Liver (tissue), 9 donors: Measurements from ENCODE around the gene TIMP3. TPM values are rescaled to one million over a fixed set of nuclear protein-coding genes. Genes with fewer than 3 reads are reported as not detected.

Source experiments
- DNase-seq: peaks from one replicate; pipeline ENCODE4 v3.0.0-alpha.2; 2017; ENCODE audit warnings: low spot score
- H3K27ac ChIP-seq, 2 donors: one replicate each; pipeline ENCODE4 v1.7.0; 2013; ENCODE audit warnings: inconsistent platforms in 2 of 2, low read length in 2 of 2, control low read depth in 1 of 2, low read depth in 1 of 2, mild to moderate bottlenecking in 1 of 2
- H3K27me3 ChIP-seq, 4 donors: one replicate each; pipeline versions ENCODE4 v1.6.1 to v1.7.0; 2013; ENCODE audit warnings: low read length in 3 of 4, inconsistent platforms in 1 of 4, mild to moderate bottlenecking in 1 of 4, moderate library complexity in 1 of 4; ENCODE audit not compliant: control insufficient read depth in 4 of 4, insufficient read depth in 4 of 4
- H3K36me3 ChIP-seq, 4 donors: one replicate each; pipeline versions ENCODE4 v1.6.1 to v1.7.0; 2013; ENCODE audit warnings: low read length in 3 of 4, mild to moderate bottlenecking in 3 of 4, low read depth in 1 of 4, moderate library complexity in 1 of 4; ENCODE audit not compliant: control insufficient read depth in 4 of 4, insufficient read depth in 3 of 4
- H3K4me1 ChIP-seq, 4 donors: one replicate each; pipeline versions ENCODE4 v1.6.1 to v1.7.0; 2013; ENCODE audit warnings: low read length in 3 of 4, mild to moderate bottlenecking in 3 of 4, moderate library complexity in 1 of 4; ENCODE audit not compliant: control insufficient read depth in 4 of 4, insufficient read depth in 4 of 4
- H3K4me3 ChIP-seq, 3 donors: one replicate each; pipeline versions ENCODE4 v1.6.1 to v1.7.0; 2013; ENCODE audit warnings: low read length in 3 of 3, control low read depth in 1 of 3, low read depth in 1 of 3, mild to moderate bottlenecking in 1 of 3
- H3K9ac ChIP-seq, 2 donors: one replicate each; pipeline ENCODE4 v1.7.0; 2013; ENCODE audit warnings: low read length in 2 of 2, mild to moderate bottlenecking in 2 of 2, moderate library complexity in 2 of 2, control low read depth in 1 of 2, low read depth in 1 of 2
- H3K9me3 ChIP-seq, 4 donors: one replicate each; pipeline versions ENCODE4 v1.6.1 to v1.7.0; 2013; ENCODE audit warnings: low read length in 3 of 4; ENCODE audit not compliant: control insufficient read depth in 4 of 4
- EGR1 ChIP-seq, 2 donors: IDR thresholded peaks; 2 replicates each; pipeline ENCODE4 v1.6.1; 2016 to 2018; ENCODE audit warnings: antibody characterized with exemption in 2 of 2, low read depth in 2 of 2
- FOXA1 ChIP-seq: IDR thresholded peaks from 2 replicates; pipeline ENCODE4 v1.6.1; 2016; ENCODE audit warnings: antibody characterized with exemption
- FOXA2 ChIP-seq: IDR thresholded peaks from 2 replicates; pipeline ENCODE4 v1.6.1; 2016; ENCODE audit warnings: antibody characterized with exemption
- GABPA ChIP-seq, 2 donors: IDR thresholded peaks in 1 of 2; conservative IDR thresholded peaks in 1 of 2; 2 replicates each; pipeline ENCODE4 v1.6.1; 2016; ENCODE audit warnings: antibody characterized with exemption in 2 of 2, mild to moderate bottlenecking in 1 of 2, moderate library complexity in 1 of 2
- HNF4A ChIP-seq, 2 donors: conservative IDR thresholded peaks; 2 replicates each; pipeline ENCODE4 v1.6.1; 2016; ENCODE audit warnings: antibody characterized with exemption in 2 of 2, mild to moderate bottlenecking in 2 of 2
- HNF4G ChIP-seq: IDR thresholded peaks from 2 replicates; pipeline ENCODE4 v1.6.1; 2016; ENCODE audit warnings: antibody characterized with exemption
- JUND ChIP-seq, 2 donors: IDR thresholded peaks; 2 replicates each; pipeline ENCODE4 v1.6.1; 2016; ENCODE audit warnings: antibody characterized with exemption in 2 of 2
- NR2F2 ChIP-seq: IDR thresholded peaks from 2 replicates; pipeline ENCODE4 v1.6.1; 2016; ENCODE audit warnings: antibody characterized with exemption
- RAD21 ChIP-seq, 2 donors: IDR thresholded peaks; 2 replicates each; pipeline ENCODE4 v1.6.1; 2016; ENCODE audit warnings: antibody characterized with exemption in 2 of 2, mild to moderate bottlenecking in 2 of 2
- RXRA ChIP-seq, 2 donors: IDR thresholded peaks; 2 replicates each; pipeline ENCODE4 v1.6.1; 2017 to 2018; ENCODE audit warnings: antibody characterized with exemption in 2 of 2, mild to moderate bottlenecking in 1 of 2
- SP1 ChIP-seq: IDR thresholded peaks from 2 replicates; pipeline ENCODE4 v1.6.1; 2018; ENCODE audit warnings: antibody characterized with exemption, mild to moderate bottlenecking
- TAF1 ChIP-seq: conservative IDR thresholded peaks from 2 replicates; pipeline ENCODE4 v1.6.1; 2016; ENCODE audit warnings: antibody characterized with exemption, mild to moderate bottlenecking
- YY1 ChIP-seq: IDR thresholded peaks from 2 replicates; pipeline ENCODE4 v1.6.1; 2016; ENCODE audit warnings: antibody characterized with exemption, mild to moderate bottlenecking
- WGBS: extraction: QIAGEN DNeasy Blood & Tissue Kit; methylation state at CpG from one replicate; pipeline ENCODE4 v1.1.7; 2013; 5-methylcytosine and 5-hydroxymethylcytosine counted together
- polyA plus RNA-seq, 2 donors: library from polyadenylated mRNA; stranded (reverse) in 1 of 2; unstranded in 1 of 2; fragments of 200-250 nt in 1 of 2; fragments of >200 nt in 1 of 2; fragmentation: Nextera tagmentation in 1 of 2; extraction: Ambion mirVana in 1 of 2; gene quantifications; one replicate each; pipeline versions ENCODE4 v1.2.1 to v1.2.3, GENCODE V29; 2013 to 2015
- total RNA-seq, 2 donors: library from RNA; depleted of rRNA; stranded (reverse); fragments of >200 nt; gene quantifications; one replicate each; pipeline ENCODE4 v1.2.3, GENCODE V29; 2014
- TF ChIP-seq, protein P1 (sequence below): IDR thresholded peaks from 2 replicates; pipeline ENCODE4 v1.6.1; 2016; ENCODE audit warnings: antibody characterized with exemption
- TF ChIP-seq, protein P2 (sequence below): fragments of 150-350 bp; IDR thresholded peaks from 2 replicates; pipeline ENCODE4 v1.5.1; 2017; ENCODE audit warnings: improper control_type of control experiment, low read depth, low read length; ENCODE audit not compliant: missing input control
- TF ChIP-seq, protein P3 (sequence below): IDR thresholded peaks from 2 replicates; pipeline ENCODE4 v1.6.1; 2016; ENCODE audit warnings: antibody characterized with exemption
- donor health status: healthy.
- donor health status: healthy.
- donor health status: healthy.
- donor health status: healthy.
- donor health status: healthy.

Gene TIMP3
- total and polyA plus RNA-seq, 4 donors, result 28.0 to 44.0 (median 31.2) TPM

DNA sequence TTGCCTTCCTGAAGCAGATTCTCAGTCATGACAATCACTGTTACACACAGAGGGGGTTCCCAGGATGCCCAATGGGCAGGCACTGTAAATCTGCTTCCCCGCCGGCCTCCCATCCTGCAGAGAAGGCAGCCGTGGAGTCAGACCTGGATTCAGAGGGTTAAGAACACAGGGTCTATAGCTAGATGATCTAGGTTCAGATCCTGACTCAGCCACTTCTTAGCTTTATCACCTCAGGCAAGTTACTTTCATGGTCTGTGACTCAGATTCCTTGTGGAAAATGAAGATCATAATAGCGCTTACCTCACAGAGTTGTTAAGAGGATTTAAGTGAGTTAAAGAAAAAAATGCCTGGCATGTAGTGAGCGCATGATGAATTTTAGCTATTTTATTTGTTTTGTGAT lies 95.9 kb downstream of the TIMP3 start:
- H3K9me3 ChIP-seq, result no peaks in the 10 kb centered on the region
- no peak overlapping the region for H3K4me3 ChIP-seq
- no peaks in the 10 kb centered on the region for H3K36me3 ChIP-seq
- no peak for TF ChIP-seq JUND (IDR thresholded peaks at IDR 0.05)
- TF ChIP-seq NR2F2, result no peak
- no peak for TF ChIP-seq EGR1 (IDR thresholded peaks at IDR 0.05; ENCODE audit: low read depth in 2 of 2)
- TF ChIP-seq, protein P1, sequence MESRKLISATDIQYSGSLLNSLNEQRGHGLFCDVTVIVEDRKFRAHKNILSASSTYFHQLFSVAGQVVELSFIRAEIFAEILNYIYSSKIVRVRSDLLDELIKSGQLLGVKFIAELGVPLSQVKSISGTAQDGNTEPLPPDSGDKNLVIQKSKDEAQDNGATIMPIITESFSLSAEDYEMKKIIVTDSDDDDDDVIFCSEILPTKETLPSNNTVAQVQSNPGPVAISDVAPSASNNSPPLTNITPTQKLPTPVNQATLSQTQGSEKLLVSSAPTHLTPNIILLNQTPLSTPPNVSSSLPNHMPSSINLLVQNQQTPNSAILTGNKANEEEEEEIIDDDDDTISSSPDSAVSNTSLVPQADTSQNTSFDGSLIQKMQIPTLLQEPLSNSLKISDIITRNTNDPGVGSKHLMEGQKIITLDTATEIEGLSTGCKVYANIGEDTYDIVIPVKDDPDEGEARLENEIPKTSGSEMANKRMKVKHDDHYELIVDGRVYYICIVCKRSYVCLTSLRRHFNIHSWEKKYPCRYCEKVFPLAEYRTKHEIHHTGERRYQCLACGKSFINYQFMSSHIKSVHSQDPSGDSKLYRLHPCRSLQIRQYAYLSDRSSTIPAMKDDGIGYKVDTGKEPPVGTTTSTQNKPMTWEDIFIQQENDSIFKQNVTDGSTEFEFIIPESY, result no peak
- TF ChIP-seq HNF4G, result no peak
- TF ChIP-seq GABPA (IDR thresholded peaks at IDR 0.05 in 1 of 2, conservative IDR thresholded peaks at IDR 0.05 in 1 of 2), result no peak
- no peak for TF ChIP-seq YY1
- TF ChIP-seq, protein P2, sequence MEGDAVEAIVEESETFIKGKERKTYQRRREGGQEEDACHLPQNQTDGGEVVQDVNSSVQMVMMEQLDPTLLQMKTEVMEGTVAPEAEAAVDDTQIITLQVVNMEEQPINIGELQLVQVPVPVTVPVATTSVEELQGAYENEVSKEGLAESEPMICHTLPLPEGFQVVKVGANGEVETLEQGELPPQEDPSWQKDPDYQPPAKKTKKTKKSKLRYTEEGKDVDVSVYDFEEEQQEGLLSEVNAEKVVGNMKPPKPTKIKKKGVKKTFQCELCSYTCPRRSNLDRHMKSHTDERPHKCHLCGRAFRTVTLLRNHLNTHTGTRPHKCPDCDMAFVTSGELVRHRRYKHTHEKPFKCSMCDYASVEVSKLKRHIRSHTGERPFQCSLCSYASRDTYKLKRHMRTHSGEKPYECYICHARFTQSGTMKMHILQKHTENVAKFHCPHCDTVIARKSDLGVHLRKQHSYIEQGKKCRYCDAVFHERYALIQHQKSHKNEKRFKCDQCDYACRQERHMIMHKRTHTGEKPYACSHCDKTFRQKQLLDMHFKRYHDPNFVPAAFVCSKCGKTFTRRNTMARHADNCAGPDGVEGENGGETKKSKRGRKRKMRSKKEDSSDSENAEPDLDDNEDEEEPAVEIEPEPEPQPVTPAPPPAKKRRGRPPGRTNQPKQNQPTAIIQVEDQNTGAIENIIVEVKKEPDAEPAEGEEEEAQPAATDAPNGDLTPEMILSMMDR, result no peak
- TF ChIP-seq RXRA (IDR thresholded peaks at IDR 0.05), result no peak
- TF ChIP-seq, protein P3, sequence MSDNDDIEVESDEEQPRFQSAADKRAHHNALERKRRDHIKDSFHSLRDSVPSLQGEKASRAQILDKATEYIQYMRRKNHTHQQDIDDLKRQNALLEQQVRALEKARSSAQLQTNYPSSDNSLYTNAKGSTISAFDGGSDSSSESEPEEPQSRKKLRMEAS, result no peak
- TF ChIP-seq FOXA1, result no peak
- TF ChIP-seq SP1, result no peak
- TF ChIP-seq TAF1, result no peak
- no peak for TF ChIP-seq HNF4A (conservative IDR thresholded peaks at IDR 0.05)
- TF ChIP-seq FOXA2, result no peak
- no peak overlapping the region for H3K9ac ChIP-seq
- 98% methylated on average over 5 of the region's 5 CpGs for WGBS
- H3K27ac ChIP-seq, result no peak overlapping the region
- no peaks in the 10 kb centered on the region for H3K27me3 ChIP-seq
- H3K4me1 ChIP-seq, result no peaks in the 10 kb centered on the region
- no peak for DNase-seq

DNA sequence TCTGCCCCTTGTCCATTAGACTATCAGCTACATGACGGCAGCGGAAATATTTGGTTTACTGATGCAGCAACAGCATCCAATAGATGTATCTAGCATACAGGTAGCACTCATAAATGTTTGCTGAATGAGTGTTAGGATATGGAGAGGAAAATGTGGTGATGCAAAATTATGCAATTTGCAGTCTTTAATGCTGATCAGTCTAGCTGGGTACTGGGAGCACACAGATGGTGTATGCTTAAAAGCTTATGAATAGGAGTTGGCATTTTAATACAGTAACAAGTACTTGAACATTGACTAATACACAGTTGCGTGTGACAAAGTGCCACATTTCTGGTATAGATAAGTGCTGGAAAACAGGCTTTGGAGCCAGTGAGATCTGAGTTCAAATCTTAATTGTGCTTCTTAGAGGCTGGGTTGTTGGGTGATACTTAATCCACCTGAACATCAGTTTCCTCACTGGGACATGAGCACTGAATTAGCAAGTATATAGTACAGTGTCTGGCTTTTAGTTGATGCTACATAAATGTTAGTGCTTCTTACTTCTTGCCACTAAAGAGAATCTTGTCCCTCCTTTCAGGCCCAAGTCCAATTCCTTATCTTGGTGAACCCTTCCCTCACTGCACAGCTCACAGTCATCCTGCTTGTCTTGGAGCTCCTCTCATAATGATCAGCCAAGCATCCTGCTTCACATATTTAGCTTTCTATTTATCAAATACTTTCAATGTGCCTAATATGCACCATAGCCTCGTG lies 99.6 kb downstream of the TIMP3 start:
- Histone ChIP-seq H3K27ac (no peak overlapping the region), H3K4me1 (no peaks in the 10 kb centered on the region), H3K9me3 (no peaks in the 10 kb centered on the region), H3K9ac (no peak overlapping the region), H3K4me3 (no peak overlapping the region), H3K36me3 (no peaks in the 10 kb centered on the region), H3K27me3 (no peaks in the 10 kb centered on the region)
- no peak for DNase-seq
- 89% methylated on average over 4 of the region's 4 CpGs for WGBS
- TF ChIP-seq SP1 (no peak), HNF4G (no peak), RAD21 (IDR thresholded peaks at IDR 0.05) (no peak), HNF4A (conservative IDR thresholded peaks at IDR 0.05) (no peak)
- TF ChIP-seq, protein P2, result no peak
